ES-I3 (cell line): Measurements from ENCODE around the gene MRPL3.

Experiments
- H3K36me3 ChIP-seq: 2 replicates; pipeline ENCODE4 v1.6.1; 2013; ENCODE audit warnings: mild to moderate bottlenecking, low read length, control low read depth, moderate library complexity; ENCODE audit not compliant: insufficient read depth
- H3K4me1 ChIP-seq: 2 replicates; pipeline ENCODE4 v1.6.1; 2013; ENCODE audit warnings: mild to moderate bottlenecking, control low read depth, low read length; ENCODE audit not compliant: insufficient read depth
- H3K9ac ChIP-seq: 2 replicates; pipeline ENCODE4 v1.6.1; 2013; ENCODE audit warnings: low read depth, mild to moderate bottlenecking, low read length, moderate library complexity
- H3K9me3 ChIP-seq: 2 replicates; pipeline ENCODE4 v1.6.1; 2013; ENCODE audit warnings: mild to moderate bottlenecking, low read length, moderate library complexity; ENCODE audit not compliant: control insufficient read depth, insufficient read depth

Gene MRPL3

GRCh38 chr3:131502530-131503319 lies at the start of gene MRPL3:
TSS of gene MRPL3 (minus strand) at chr3:131502971. CDS start at chr3:131502821, 150 bp downstream.
- peaks cover 4% of the 10 kb centered on the region; the same call in 1 of the 2 replicates for H3K36me3 ChIP-seq
- peak within 1 kb of the TSS; percentile 93 for H3K9ac ChIP-seq
- peaks cover 4% of the 10 kb centered on the region; the same call in 1 of the 2 replicates for H3K4me1 ChIP-seq
- H3K9me3 ChIP-seq: no peaks in the 10 kb centered on the region

GRCh38 chr3:131551761-131552160 lies 49.0 kb upstream of the MRPL3 start:
- no peaks in the 10 kb centered on the region for H3K36me3 ChIP-seq
- no peaks in the 10 kb centered on the region for H3K4me1 ChIP-seq
- no peaks in the 10 kb centered on the region for H3K9me3 ChIP-seq
- H3K9ac ChIP-seq: no peak overlapping the region

GRCh38 chr3:131550562-131551465 lies 48.0 kb upstream of the MRPL3 start:
- no peaks in the 10 kb centered on the region for H3K9me3 ChIP-seq
- no peak overlapping the region for H3K9ac ChIP-seq
- no peaks in the 10 kb centered on the region for H3K4me1 ChIP-seq
- no peaks in the 10 kb centered on the region for H3K36me3 ChIP-seq

GRCh38 chr3:131549340-131549739 lies 46.6 kb upstream of the MRPL3 start:
- no peaks in the 10 kb centered on the region for H3K36me3 ChIP-seq
- H3K9me3 ChIP-seq: no peaks in the 10 kb centered on the region
- H3K4me1 ChIP-seq: no peaks in the 10 kb centered on the region
- H3K9ac ChIP-seq: no peak overlapping the region

- Histone ChIP-seq H3K4me1 (no peaks in the 10 kb centered on the region), H3K9ac (no peak overlapping the region), H3K36me3 (no peaks in the 10 kb centered on the region), H3K9me3 (no peaks in the 10 kb centered on the region)
Measured at GRCh38 chr3:131547585-131547984, 44.8 kb upstream of the MRPL3 start.

- Histone ChIP-seq H3K9ac (no peak overlapping the region), H3K4me1 (no peaks in the 10 kb centered on the region)
Measured at GRCh38 chr3:131546441-131546840, 43.7 kb upstream of the MRPL3 start.

GRCh38 chr3:131544557-131544956 lies 41.8 kb upstream of the MRPL3 start:
- Histone ChIP-seq H3K9ac (no peak overlapping the region), H3K4me1 (no peaks in the 10 kb centered on the region), H3K9me3 (no peaks in the 10 kb centered on the region), H3K36me3 (no peaks in the 10 kb centered on the region)

More at GRCh38 chr3:131546441-131546840, 43.7 kb upstream of the MRPL3 start:
- Histone ChIP-seq H3K9me3 (no peaks in the 10 kb centered on the region), H3K36me3 (no peaks in the 10 kb centered on the region)

- no peaks in the 10 kb centered on the region for H3K36me3 ChIP-seq
- H3K4me1 ChIP-seq: no peaks in the 10 kb centered on the region
- H3K9ac ChIP-seq: no peak overlapping the region
- no peaks in the 10 kb centered on the region for H3K9me3 ChIP-seq
Measured at GRCh38 chr3:131543714-131544113, 40.9 kb upstream of the MRPL3 start.

GRCh38 chr3:131541288-131541687 lies 38.5 kb upstream of the MRPL3 start:
- Histone ChIP-seq H3K9me3 (no peaks in the 10 kb centered on the region), H3K9ac (no peak overlapping the region), H3K4me1 (no peaks in the 10 kb centered on the region), H3K36me3 (no peaks in the 10 kb centered on the region)

GRCh38 chr3:131540821-131541220 lies 38.0 kb upstream of the MRPL3 start:
- Histone ChIP-seq H3K36me3 (no peaks in the 10 kb centered on the region), H3K9me3 (no peaks in the 10 kb centered on the region), H3K4me1 (no peaks in the 10 kb centered on the region), H3K9ac (no peak overlapping the region)

GRCh38 chr3:131540143-131540542 lies 37.4 kb upstream of the MRPL3 start:
- Histone ChIP-seq H3K9me3 (no peaks in the 10 kb centered on the region), H3K4me1 (no peaks in the 10 kb centered on the region), H3K36me3 (no peaks in the 10 kb centered on the region)

GRCh38 chr3:131538968-131539367 lies 36.2 kb upstream of the MRPL3 start:
- H3K9ac ChIP-seq: no peak overlapping the region
- H3K4me1 ChIP-seq: no peaks in the 10 kb centered on the region
- no peaks in the 10 kb centered on the region for H3K36me3 ChIP-seq
- no peaks in the 10 kb centered on the region for H3K9me3 ChIP-seq

More at GRCh38 chr3:131540143-131540542, 37.4 kb upstream of the MRPL3 start:
- H3K9ac ChIP-seq: no peak overlapping the region

GRCh38 chr3:131537531-131537930 lies 34.8 kb upstream of the MRPL3 start:
- Histone ChIP-seq H3K9me3 (no peaks in the 10 kb centered on the region), H3K9ac (no peak overlapping the region), H3K4me1 (no peaks in the 10 kb centered on the region), H3K36me3 (no peaks in the 10 kb centered on the region)

- H3K36me3 ChIP-seq: no peaks in the 10 kb centered on the region
Measured at GRCh38 chr3:131535596-131535995, 32.8 kb upstream of the MRPL3 start.

More at GRCh38 chr3:131535596-131535995, 32.8 kb upstream of the MRPL3 start:
- Histone ChIP-seq H3K9me3 (no peaks in the 10 kb centered on the region), H3K4me1 (no peaks in the 10 kb centered on the region), H3K9ac (no peak overlapping the region)
